ENCODE results near the gene ZNF536. TPM values are rescaled to one million over a fixed set of nuclear protein-coding genes. Genes with fewer than 3 reads are reported as not detected.

The ZNF536 gene
- total RNA-seq, 1 experiment from 2014 or later = 0.35 TPM

DNA sequence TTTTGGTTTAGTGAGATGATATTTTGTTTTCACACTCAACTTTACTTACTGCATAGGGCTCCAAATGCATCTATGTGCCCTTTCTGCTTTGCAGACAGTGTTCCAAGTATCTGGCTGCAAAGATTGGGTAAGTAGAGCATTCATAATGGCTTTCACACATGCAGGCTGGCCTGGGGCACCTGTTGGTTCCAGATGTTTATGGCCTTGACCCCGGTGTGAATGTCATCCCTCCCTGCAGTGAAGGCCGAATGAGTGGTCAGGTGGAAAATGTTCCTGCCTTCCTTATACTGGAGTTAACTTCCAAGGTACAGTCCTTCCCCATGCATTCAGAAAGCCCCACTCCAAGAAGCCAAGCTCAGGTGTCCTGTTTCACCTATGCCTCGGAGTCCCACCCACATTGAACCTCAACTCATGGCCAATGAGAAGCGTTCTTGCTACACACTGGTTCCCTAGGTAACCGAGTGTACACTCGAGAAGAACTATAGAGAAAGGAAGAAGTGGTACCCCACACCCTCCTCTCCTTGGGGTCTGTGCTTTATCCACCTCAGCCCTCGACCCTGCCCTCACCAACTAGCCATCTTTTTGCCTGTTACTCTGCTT is 23.0 kb upstream of the ZNF536 start:
- CTCF ChIA-PET = no interaction called here

DNA sequence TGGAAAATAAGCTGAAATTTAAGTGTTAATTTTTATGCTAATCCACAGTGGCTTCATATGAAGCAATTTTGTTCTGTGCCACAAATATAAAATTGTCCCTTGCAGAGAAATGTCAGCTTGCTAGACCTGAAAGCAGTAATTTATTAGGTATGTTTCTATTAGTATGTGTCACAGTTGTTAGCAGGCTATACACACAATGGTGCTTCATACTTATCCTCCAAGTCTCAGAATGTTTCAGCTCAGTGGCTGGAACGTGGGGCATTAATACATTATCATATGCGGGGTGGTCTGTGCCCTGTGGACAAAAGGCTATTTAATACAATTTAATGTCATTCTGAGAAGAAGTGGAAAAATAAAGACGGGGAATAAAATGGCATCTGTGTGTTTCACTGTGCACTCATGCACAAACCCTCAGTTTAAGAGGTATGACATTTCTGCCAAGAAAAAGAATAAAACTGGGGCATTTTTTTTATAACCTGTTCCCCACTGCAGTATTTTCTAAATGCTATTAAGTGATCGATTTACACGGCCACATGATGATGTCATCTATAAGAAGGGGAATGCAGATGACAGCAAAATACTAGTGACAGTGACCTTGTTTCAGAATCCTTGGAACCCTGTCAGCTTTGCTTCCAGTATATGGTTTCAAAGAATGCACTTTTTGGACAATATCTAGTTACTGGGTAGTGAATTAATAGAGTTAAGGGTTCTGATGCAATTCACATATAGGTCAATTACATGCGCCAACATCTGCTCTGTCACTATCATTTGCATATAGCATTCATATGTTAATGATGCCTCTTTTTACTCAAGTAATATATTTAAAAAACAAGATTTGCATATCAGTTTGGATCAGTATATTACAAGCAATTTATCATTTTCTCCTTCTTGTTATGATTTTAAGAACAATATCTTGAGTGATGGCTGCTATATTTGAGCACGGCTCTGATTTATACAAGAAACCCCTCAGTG is 21.2 kb upstream of the ZNF536 start:
- Mint-ChIP-seq H3K4me3 (no peak overlapping the region), H3K9me3 (peaks cover 13% of the 10 kb centered on the region), H3K27ac (0 out of 2 replicates have a peak overlapping the region, but pooled peaks have one; percentile 43), H3K36me3 (no peaks in the 10 kb centered on the region), H3K27me3 (ENCODE audit: low read depth) (no peaks in the 10 kb centered on the region; the same call in 1 of the 2 replicates), H3K4me1 (peaks cover 36% of the 10 kb centered on the region)
- TF ChIP-seq CREB1 (CRISPR knock-in tag; IDR thresholded peaks at IDR 0.05) = no peak
- TF ChIP-seq, protein P1, sequence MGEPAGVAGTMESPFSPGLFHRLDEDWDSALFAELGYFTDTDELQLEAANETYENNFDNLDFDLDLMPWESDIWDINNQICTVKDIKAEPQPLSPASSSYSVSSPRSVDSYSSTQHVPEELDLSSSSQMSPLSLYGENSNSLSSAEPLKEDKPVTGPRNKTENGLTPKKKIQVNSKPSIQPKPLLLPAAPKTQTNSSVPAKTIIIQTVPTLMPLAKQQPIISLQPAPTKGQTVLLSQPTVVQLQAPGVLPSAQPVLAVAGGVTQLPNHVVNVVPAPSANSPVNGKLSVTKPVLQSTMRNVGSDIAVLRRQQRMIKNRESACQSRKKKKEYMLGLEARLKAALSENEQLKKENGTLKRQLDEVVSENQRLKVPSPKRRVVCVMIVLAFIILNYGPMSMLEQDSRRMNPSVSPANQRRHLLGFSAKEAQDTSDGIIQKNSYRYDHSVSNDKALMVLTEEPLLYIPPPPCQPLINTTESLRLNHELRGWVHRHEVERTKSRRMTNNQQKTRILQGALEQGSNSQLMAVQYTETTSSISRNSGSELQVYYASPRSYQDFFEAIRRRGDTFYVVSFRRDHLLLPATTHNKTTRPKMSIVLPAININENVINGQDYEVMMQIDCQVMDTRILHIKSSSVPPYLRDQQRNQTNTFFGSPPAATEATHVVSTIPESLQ (CRISPR knock-in tag; IDR thresholded peaks at IDR 0.05) = no peak
- TF ChIP-seq NFE2L1 (CRISPR knock-in tag; IDR thresholded peaks at IDR 0.05) = no peak
- TF ChIP-seq, protein P2, sequence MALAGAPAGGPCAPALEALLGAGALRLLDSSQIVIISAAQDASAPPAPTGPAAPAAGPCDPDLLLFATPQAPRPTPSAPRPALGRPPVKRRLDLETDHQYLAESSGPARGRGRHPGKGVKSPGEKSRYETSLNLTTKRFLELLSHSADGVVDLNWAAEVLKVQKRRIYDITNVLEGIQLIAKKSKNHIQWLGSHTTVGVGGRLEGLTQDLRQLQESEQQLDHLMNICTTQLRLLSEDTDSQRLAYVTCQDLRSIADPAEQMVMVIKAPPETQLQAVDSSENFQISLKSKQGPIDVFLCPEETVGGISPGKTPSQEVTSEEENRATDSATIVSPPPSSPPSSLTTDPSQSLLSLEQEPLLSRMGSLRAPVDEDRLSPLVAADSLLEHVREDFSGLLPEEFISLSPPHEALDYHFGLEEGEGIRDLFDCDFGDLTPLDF (CRISPR knock-in tag; IDR thresholded peaks at IDR 0.05) = no peak
- TF ChIP-seq ZBTB21 (CRISPR knock-in tag; IDR thresholded peaks at IDR 0.05; ENCODE audit: borderline replicate concordance) = no peak
- TF ChIP-seq EMX1 (CRISPR knock-in tag; IDR thresholded peaks at IDR 0.05) = no peak
- TF ChIP-seq FOXK1 (CRISPR knock-in tag; IDR thresholded peaks at IDR 0.05) = no peak
- TF ChIP-seq ELF4 (CRISPR knock-in tag; IDR thresholded peaks at IDR 0.05; ENCODE audit: low read depth) = no peak
- no peak for TF ChIP-seq ZNF671 (CRISPR knock-in tag; IDR thresholded peaks at IDR 0.05)
- TF ChIP-seq, protein P3, sequence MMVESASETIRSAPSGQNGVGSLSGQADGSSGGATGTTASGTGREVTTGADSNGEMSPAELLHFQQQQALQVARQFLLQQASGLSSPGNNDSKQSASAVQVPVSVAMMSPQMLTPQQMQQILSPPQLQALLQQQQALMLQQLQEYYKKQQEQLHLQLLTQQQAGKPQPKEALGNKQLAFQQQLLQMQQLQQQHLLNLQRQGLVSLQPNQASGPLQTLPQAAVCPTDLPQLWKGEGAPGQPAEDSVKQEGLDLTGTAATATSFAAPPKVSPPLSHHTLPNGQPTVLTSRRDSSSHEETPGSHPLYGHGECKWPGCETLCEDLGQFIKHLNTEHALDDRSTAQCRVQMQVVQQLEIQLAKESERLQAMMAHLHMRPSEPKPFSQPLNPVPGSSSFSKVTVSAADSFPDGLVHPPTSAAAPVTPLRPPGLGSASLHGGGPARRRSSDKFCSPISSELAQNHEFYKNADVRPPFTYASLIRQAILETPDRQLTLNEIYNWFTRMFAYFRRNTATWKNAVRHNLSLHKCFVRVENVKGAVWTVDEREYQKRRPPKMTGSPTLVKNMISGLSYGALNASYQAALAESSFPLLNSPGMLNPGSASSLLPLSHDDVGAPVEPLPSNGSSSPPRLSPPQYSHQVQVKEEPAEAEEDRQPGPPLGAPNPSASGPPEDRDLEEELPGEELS (CRISPR knock-in tag; IDR thresholded peaks at IDR 0.05) = no peak
- TF ChIP-seq, protein P4, sequence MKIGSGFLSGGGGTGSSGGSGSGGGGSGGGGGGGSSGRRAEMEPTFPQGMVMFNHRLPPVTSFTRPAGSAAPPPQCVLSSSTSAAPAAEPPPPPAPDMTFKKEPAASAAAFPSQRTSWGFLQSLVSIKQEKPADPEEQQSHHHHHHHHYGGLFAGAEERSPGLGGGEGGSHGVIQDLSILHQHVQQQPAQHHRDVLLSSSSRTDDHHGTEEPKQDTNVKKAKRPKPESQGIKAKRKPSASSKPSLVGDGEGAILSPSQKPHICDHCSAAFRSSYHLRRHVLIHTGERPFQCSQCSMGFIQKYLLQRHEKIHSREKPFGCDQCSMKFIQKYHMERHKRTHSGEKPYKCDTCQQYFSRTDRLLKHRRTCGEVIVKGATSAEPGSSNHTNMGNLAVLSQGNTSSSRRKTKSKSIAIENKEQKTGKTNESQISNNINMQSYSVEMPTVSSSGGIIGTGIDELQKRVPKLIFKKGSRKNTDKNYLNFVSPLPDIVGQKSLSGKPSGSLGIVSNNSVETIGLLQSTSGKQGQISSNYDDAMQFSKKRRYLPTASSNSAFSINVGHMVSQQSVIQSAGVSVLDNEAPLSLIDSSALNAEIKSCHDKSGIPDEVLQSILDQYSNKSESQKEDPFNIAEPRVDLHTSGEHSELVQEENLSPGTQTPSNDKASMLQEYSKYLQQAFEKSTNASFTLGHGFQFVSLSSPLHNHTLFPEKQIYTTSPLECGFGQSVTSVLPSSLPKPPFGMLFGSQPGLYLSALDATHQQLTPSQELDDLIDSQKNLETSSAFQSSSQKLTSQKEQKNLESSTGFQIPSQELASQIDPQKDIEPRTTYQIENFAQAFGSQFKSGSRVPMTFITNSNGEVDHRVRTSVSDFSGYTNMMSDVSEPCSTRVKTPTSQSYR (CRISPR knock-in tag; IDR thresholded peaks at IDR 0.05) = no peak
- ChIA-PET CTCF (interaction anchor here (1.1 to 2.8 kb wide), 3 partner anchors 10 to 315 kb away, joined by 4 to 6 read pairs (median 5); no protein-coding TSS in a partner anchor), POLR2A (no interaction called here)
- no peak for DNase-seq (ENCODE audit: low spot score)
- ATAC-seq = no peak

More for the DNA sequence above, 23.0 kb upstream of the ZNF536 start:
- H3K27ac Mint-ChIP-seq = no peak overlapping the region
- peak; percentile 59 for DNase-seq (ENCODE audit: low spot score)
- ATAC-seq = peak; percentile 96
- peaks cover 36% of the 10 kb centered on the region for H3K4me1 Mint-ChIP-seq
- TF ChIP-seq RORB (CRISPR knock-in tag; IDR thresholded peaks at IDR 0.05) = no peak
- TF ChIP-seq, protein P1 (CRISPR knock-in tag; IDR thresholded peaks at IDR 0.05) = no peak
- no peak for TF ChIP-seq KAT7 (CRISPR knock-in tag; IDR thresholded peaks at IDR 0.05; ENCODE audit: borderline replicate concordance)
- TF ChIP-seq, protein P5, sequence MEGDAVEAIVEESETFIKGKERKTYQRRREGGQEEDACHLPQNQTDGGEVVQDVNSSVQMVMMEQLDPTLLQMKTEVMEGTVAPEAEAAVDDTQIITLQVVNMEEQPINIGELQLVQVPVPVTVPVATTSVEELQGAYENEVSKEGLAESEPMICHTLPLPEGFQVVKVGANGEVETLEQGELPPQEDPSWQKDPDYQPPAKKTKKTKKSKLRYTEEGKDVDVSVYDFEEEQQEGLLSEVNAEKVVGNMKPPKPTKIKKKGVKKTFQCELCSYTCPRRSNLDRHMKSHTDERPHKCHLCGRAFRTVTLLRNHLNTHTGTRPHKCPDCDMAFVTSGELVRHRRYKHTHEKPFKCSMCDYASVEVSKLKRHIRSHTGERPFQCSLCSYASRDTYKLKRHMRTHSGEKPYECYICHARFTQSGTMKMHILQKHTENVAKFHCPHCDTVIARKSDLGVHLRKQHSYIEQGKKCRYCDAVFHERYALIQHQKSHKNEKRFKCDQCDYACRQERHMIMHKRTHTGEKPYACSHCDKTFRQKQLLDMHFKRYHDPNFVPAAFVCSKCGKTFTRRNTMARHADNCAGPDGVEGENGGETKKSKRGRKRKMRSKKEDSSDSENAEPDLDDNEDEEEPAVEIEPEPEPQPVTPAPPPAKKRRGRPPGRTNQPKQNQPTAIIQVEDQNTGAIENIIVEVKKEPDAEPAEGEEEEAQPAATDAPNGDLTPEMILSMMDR (IDR thresholded peaks at IDR 0.05) = no peak
- TF ChIP-seq NFE2L1 (CRISPR knock-in tag; IDR thresholded peaks at IDR 0.05) = no peak
- no peak for TF ChIP-seq HMGA2 (CRISPR knock-in tag; IDR thresholded peaks at IDR 0.05)
- H3K4me3 Mint-ChIP-seq = no peak overlapping the region
- POLR2A ChIA-PET = interaction anchor here (0.6 kb wide), 1 partner anchor 88 kb away, joined by 4 read pairs; no protein-coding TSS in a partner anchor
- no peaks in the 10 kb centered on the region for H3K36me3 Mint-ChIP-seq
- peaks cover 8% of the 10 kb centered on the region for H3K9me3 Mint-ChIP-seq
- H3K27me3 Mint-ChIP-seq (ENCODE audit: low read depth) = no peaks in the 10 kb centered on the region; the same call in 1 of the 2 replicates
